ENCODE data around the gene CACNB2. TPM values are rescaled to one million over a fixed set of nuclear protein-coding genes. Genes with fewer than 3 reads are reported as not detected.

Gene CACNB2
- total RNA-seq, 1 donor from 2014 or later = not detected

- DNase-seq (ENCODE audit: low read depth, low spot score) = no peak
Observed at GRCh38 chr10:18501629-18502028, 361.4 kb downstream of the CACNB2 start.

GRCh38 chr10:18504161-18504560 is 363.9 kb downstream of the CACNB2 start:
- no peak for DNase-seq (ENCODE audit: low read depth, low spot score)

GRCh38 chr10:18505456-18506118 is 365.4 kb downstream of the CACNB2 start:
- DNase-seq (ENCODE audit: low read depth, low spot score) = no peak

GRCh38 chr10:18508587-18508986 is 368.4 kb downstream of the CACNB2 start:
- DNase-seq (ENCODE audit: low read depth, low spot score) = no peak

- no peak for DNase-seq (ENCODE audit: low read depth, low spot score)
Observed at GRCh38 chr10:18514537-18514936, 374.3 kb downstream of the CACNB2 start.

- no peak for DNase-seq (ENCODE audit: low read depth, low spot score)
Observed at GRCh38 chr10:18516851-18517250, 376.6 kb downstream of the CACNB2 start.

- no peak for DNase-seq (ENCODE audit: low read depth, low spot score)
Observed at GRCh38 chr10:18523025-18523424, 382.8 kb downstream of the CACNB2 start.

- no peak for DNase-seq (ENCODE audit: low read depth, low spot score)
Observed at GRCh38 chr10:18523858-18524257, 383.6 kb downstream of the CACNB2 start.

GRCh38 chr10:18527687-18528086 is 387.5 kb downstream of the CACNB2 start:
- DNase-seq (ENCODE audit: low read depth, low spot score) = no peak

GRCh38 chr10:18528292-18528691 is 388.1 kb downstream of the CACNB2 start:
- no peak for DNase-seq (ENCODE audit: low read depth, low spot score)

- DNase-seq (ENCODE audit: low read depth, low spot score) = no peak
Observed at GRCh38 chr10:18532881-18533535, 392.8 kb downstream of the CACNB2 start.

- DNase-seq (ENCODE audit: low read depth, low spot score) = no peak
Observed at GRCh38 chr10:18533896-18534295, 393.7 kb downstream of the CACNB2 start.

- no peak for DNase-seq (ENCODE audit: low read depth, low spot score)
Observed at GRCh38 chr10:18539335-18539734, 399.1 kb downstream of the CACNB2 start.

- DNase-seq (ENCODE audit: low read depth, low spot score) = no peak
Observed at GRCh38 chr10:18540195-18540594, 400.0 kb downstream of the CACNB2 start.

GRCh38 chr10:18542832-18543231 is 402.6 kb downstream of the CACNB2 start:
- DNase-seq (ENCODE audit: low read depth, low spot score) = no peak

- DNase-seq (ENCODE audit: low read depth, low spot score) = no peak
Observed at GRCh38 chr10:18545621-18546305, 405.5 kb downstream of the CACNB2 start.

- DNase-seq (ENCODE audit: low read depth, low spot score) = no peak
Observed at GRCh38 chr10:18549105-18549504, 408.9 kb downstream of the CACNB2 start.

GRCh38 chr10:18551473-18551872 is 411.2 kb downstream of the CACNB2 start:
- DNase-seq (ENCODE audit: low read depth, low spot score) = no peak

- no peak for DNase-seq (ENCODE audit: low read depth, low spot score)
Observed at GRCh38 chr10:18554479-18554878, 414.3 kb downstream of the CACNB2 start.

- no peak for DNase-seq (ENCODE audit: low read depth, low spot score)
Observed at GRCh38 chr10:18556522-18557147, 416.4 kb downstream of the CACNB2 start.

- no peak for DNase-seq (ENCODE audit: low read depth, low spot score)
Observed at GRCh38 chr10:18557960-18558359, 417.7 kb downstream of the CACNB2 start.

GRCh38 chr10:18561861-18562551 is 421.8 kb downstream of the CACNB2 start:
- DNase-seq (ENCODE audit: low read depth, low spot score) = no peak

Measured in pulmonary artery endothelial cell (primary cell).